Spleen (tissue), 7 donors: ENCODE results near the gene STXBP1.

Source experiments
- POLR2A ChIP-seq, 3 donors: fragments of 450-650 bp; IDR thresholded peaks; one replicate each; pipeline ENCODE4 v1.5.1; 2017; ENCODE audit warnings: antibody characterized with exemption in 3 of 3, mild to moderate bottlenecking in 1 of 3
- POLR2AphosphoS5 ChIP-seq, 3 donors: sonication (generic); formaldehyde crosslinking; IDR thresholded peaks; one replicate each; pipeline ENCODE4 v1.5.1; 2017; ENCODE audit warnings: antibody characterized with exemption in 3 of 3
- TF ChIP-seq, protein P1 (sequence below), 11 experiments: fragments of 200-600 bp in 7 of 11; fragments of 450-650 bp in 4 of 11; sonication (generic) in 4 of 11; IDR thresholded peaks in 8 of 11; conservative IDR thresholded peaks in 3 of 11; 1 replicate in 7 of 11; 2 replicates in 4 of 11; pipeline versions ENCODE4 v1.4.0 to v1.8.0; 2016 to 2021; ENCODE audit warnings: antibody characterized with exemption in 11 of 11, inconsistent platforms in 4 of 11, mild to moderate bottlenecking in 1 of 11
- donor health status: DM: no; HTN: no; CAD: no; lungs with moderate emphysema.
- donor health status: DM: no; HTN: no; CAD: no.
- donor health status: DM: no; HTN: no; CAD: no.

DNA sequence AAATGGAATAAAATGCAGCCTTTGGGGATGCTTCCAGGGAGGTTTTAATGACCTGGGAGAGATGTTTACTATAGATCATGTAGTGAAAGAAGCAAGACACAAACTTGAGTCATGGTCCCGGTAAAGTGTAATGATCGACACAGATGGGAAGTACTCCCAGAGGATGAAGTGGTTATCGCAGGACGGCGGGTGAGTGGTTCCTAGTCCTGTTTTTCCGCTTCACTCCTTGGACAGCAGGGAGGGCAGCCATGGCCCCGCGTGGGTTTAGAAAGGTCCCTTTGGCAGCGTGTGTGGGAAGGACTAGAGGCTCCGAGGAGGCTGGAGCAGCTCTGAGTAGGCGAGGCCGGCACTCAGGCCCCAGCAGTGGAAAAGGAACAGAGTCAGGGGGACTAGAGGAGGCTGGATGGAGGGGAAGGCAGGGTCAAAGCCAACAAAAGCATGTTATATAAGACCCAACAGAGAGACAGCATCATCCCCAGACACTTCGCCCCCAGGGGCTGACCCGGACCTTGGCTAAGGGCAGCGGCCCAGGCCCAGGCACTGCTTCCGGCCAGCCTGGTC, 49.2 kb upstream of the STXBP1 start:
- TF ChIP-seq, protein P1, sequence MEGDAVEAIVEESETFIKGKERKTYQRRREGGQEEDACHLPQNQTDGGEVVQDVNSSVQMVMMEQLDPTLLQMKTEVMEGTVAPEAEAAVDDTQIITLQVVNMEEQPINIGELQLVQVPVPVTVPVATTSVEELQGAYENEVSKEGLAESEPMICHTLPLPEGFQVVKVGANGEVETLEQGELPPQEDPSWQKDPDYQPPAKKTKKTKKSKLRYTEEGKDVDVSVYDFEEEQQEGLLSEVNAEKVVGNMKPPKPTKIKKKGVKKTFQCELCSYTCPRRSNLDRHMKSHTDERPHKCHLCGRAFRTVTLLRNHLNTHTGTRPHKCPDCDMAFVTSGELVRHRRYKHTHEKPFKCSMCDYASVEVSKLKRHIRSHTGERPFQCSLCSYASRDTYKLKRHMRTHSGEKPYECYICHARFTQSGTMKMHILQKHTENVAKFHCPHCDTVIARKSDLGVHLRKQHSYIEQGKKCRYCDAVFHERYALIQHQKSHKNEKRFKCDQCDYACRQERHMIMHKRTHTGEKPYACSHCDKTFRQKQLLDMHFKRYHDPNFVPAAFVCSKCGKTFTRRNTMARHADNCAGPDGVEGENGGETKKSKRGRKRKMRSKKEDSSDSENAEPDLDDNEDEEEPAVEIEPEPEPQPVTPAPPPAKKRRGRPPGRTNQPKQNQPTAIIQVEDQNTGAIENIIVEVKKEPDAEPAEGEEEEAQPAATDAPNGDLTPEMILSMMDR (IDR thresholded peaks at IDR 0.05 in 8 of 11, conservative IDR thresholded peaks at IDR 0.05 in 3 of 11) = no peak
- TF ChIP-seq POLR2A (IDR thresholded peaks at IDR 0.05) = no peak
- TF ChIP-seq POLR2AphosphoS5 (IDR thresholded peaks at IDR 0.05) = peak in 1 of 3 donors; percentile 18
